ENCODE results near the gene KCNK3.

The KCNK3 gene

DNA sequence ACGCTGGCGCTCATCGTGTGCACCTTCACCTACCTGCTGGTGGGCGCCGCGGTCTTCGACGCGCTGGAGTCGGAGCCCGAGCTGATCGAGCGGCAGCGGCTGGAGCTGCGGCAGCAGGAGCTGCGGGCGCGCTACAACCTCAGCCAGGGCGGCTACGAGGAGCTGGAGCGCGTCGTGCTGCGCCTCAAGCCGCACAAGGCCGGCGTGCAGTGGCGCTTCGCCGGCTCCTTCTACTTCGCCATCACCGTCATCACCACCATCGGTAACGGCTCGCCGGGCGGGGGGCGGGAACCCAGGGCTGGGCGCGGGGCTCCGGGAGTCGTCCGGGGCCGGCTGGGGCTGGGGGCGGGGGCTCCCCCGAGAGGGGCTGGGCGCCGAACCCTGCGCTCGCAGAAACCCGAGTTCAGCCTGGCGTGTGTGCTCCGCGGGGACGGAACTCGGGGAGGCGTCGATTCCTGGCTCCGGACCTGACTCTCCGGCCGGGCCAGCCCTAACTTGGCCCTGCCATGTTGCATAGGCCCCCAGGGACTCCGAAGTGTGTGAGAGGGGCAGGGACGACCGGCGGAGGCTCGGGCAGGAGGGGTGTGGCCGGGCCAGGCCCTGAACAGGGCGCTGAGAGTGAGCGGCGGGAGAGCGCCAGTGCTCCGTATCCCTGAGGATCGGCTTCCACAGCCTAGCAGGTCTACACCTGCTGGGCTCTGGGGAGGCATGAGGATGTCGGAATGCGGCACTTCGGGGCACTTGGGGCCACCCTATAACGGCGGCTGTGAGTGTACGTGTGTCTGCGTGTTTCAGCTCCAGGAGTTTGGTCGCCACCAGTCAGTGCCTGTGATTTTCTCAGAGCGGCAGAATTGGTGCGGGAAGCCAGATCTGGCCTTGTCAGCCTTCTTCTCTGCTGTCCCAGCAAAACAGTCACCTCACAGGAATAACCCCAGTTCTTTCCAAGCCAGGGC lies 651 bp downstream of the KCNK3 start:
- Mint-ChIP-seq H3K27ac (no peak overlapping the region), H3K9me3 (ENCODE audit: low read depth) (no peaks in the 10 kb centered on the region), H3K4me1 (ENCODE audit: low read depth) (peaks cover 2% of the 10 kb centered on the region), H3K4me3 (no peak overlapping the region), H3K27me3 (peaks cover 49% of the 10 kb centered on the region), H3K36me3 (no peaks in the 10 kb centered on the region)

- H3K36me3 Mint-ChIP-seq, result no peaks in the 10 kb centered on the region
- no peak overlapping the region for H3K4me3 Mint-ChIP-seq
- H3K4me1 Mint-ChIP-seq (ENCODE audit: low read depth), result peaks cover 2% of the 10 kb centered on the region
- no peaks in the 10 kb centered on the region for H3K9me3 Mint-ChIP-seq (ENCODE audit: low read depth)
- H3K27ac Mint-ChIP-seq, result no peak overlapping the region
- H3K27me3 Mint-ChIP-seq, result peaks cover 49% of the 10 kb centered on the region
Observed at GRCh38 chr2:26694001-26694400, 1.5 kb downstream of the KCNK3 start.

DNA sequence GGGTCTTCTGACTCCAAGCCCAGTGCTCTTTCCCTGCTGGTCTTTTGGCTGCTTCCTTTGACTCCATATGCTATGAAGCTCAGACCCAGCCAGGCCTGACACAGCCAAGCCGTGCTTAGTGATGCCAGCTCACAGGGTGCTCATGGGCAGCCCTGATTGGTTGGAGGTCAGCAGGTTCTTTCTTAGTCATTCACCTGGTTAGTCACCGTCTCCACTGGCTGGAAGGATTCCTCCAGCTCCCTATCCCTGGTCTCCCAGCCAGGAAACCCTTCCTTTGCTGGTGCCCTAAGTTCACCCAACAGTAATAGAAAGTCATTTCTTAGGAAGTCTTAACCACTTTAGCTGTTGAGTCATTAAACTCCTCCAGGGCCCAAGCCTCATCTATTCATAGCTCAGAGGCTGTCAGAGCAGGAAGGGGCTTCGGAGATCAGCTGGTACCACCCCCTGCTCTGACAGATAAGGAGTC lies 3.9 kb downstream of the KCNK3 start:
- Mint-ChIP-seq H3K9me3 (ENCODE audit: low read depth) (no peaks in the 10 kb centered on the region), H3K4me1 (ENCODE audit: low read depth) (peaks cover 2% of the 10 kb centered on the region), H3K36me3 (no peaks in the 10 kb centered on the region), H3K27me3 (peaks cover 47% of the 10 kb centered on the region), H3K27ac (no peak overlapping the region), H3K4me3 (no peak overlapping the region)

DNA sequence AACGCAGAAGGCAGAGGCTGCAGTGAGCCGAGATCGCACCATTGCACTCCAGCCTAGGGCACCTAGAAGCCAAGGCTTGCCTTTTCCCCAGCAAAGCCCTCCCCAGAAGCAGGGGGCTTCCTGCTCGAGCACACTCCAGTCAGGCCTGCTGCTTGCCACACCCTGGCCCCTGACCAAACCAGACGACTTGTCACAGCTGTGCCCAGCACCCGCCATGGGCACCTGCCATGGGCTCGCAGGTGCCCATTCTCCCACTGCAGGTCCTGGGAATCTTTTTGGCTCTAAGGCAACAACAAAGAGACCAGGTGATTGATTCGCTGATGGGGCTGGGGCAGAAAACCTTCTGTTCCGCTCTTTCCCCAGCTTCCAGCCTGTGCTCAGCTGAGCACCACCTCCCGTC lies 4.9 kb downstream of the KCNK3 start:
- H3K4me1 Mint-ChIP-seq (ENCODE audit: low read depth), result no peaks in the 10 kb centered on the region
- H3K4me3 Mint-ChIP-seq, result no peak overlapping the region
- H3K9me3 Mint-ChIP-seq (ENCODE audit: low read depth), result no peaks in the 10 kb centered on the region
- H3K27me3 Mint-ChIP-seq, result peaks cover 44% of the 10 kb centered on the region
- no peak overlapping the region for H3K27ac Mint-ChIP-seq
- H3K36me3 Mint-ChIP-seq, result no peaks in the 10 kb centered on the region

GRCh38 chr2:26699295-26699694 lies 6.8 kb downstream of the KCNK3 start:
- Mint-ChIP-seq H3K27me3 (peaks cover 36% of the 10 kb centered on the region), H3K4me1 (ENCODE audit: low read depth) (no peaks in the 10 kb centered on the region), H3K4me3 (no peak overlapping the region), H3K9me3 (ENCODE audit: low read depth) (no peaks in the 10 kb centered on the region), H3K27ac (no peak overlapping the region), H3K36me3 (no peaks in the 10 kb centered on the region)

DNA sequence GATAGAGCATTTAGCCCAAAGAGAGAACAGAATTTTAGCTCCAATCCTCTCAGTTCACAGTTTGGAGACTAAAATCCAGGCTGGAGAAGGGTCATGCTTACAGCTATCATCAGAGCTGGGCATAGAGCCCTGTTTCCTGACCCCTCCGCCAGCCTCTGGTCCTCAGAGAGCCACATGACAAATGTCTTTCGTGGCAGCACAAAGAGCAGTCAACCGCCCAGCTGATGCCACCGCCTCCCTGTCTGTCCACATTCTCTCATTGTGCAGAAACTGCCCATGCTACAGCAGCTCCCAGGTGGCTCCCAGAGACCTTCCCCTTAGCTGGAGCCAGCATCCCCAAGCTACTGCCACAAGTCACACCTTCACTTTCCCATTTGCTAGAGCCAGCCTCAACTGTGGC lies 7.6 kb downstream of the KCNK3 start:
- Mint-ChIP-seq H3K27me3 (peaks cover 31% of the 10 kb centered on the region), H3K9me3 (ENCODE audit: low read depth) (no peaks in the 10 kb centered on the region)

DNA sequence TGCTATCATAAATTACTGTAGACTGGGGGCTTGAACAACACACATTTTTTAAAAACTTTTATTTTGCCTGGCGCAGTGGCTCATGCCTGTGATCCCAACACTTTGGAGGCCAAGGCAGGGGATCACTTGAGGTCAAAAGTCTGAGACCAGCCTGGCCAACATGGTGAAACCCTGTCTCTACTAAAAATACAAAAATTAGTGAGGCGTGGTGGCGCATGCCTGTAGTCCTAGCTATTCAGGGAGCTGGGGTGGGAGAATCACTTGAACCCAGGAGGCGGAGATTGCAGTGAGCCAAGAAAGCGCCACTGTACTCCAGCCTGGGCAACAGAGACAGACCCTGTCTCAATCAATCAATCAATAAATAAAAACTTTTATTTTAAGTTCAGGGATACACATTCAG lies 9.1 kb downstream of the KCNK3 start:
- Mint-ChIP-seq H3K9me3 (ENCODE audit: low read depth) (no peaks in the 10 kb centered on the region), H3K36me3 (no peaks in the 10 kb centered on the region), H3K4me3 (no peak overlapping the region), H3K27me3 (peaks cover 17% of the 10 kb centered on the region), H3K27ac (no peak overlapping the region), H3K4me1 (ENCODE audit: low read depth) (no peaks in the 10 kb centered on the region)

More for the DNA sequence above, 7.6 kb downstream of the KCNK3 start:
- Mint-ChIP-seq H3K4me1 (ENCODE audit: low read depth) (no peaks in the 10 kb centered on the region), H3K27ac (no peak overlapping the region), H3K36me3 (no peaks in the 10 kb centered on the region), H3K4me3 (no peak overlapping the region)

GRCh38 chr2:26702025-26702424 lies 9.5 kb downstream of the KCNK3 start:
- Mint-ChIP-seq H3K36me3 (no peaks in the 10 kb centered on the region), H3K4me3 (no peak overlapping the region), H3K27me3 (peaks cover 14% of the 10 kb centered on the region), H3K4me1 (ENCODE audit: low read depth) (no peaks in the 10 kb centered on the region), H3K9me3 (ENCODE audit: low read depth) (no peaks in the 10 kb centered on the region), H3K27ac (no peak overlapping the region)

DNA sequence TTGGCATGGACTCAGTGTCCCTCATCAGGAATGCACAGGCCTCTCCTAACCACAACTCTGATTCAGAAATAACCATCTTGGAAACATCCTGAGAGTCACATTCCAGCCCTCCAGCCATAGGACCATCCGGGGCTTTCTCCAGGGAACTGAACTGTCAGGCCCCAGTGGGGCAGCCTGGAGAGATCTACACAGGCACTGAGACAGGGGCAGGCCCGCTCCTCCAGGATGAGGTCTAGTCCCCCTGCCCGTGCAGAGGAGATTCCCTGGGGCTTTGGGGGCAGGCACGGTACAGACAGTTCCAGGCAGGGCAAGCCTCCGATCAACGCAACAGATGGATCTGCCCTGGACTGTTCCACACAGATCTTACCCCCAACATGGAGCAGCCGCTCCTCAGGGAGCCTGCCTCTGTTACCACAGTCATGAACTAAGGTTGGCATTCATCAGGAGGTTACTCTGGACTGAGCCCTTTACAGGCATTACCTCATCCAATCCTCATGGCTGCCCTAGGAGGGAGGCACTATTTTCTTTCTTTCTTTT lies 12.0 kb downstream of the KCNK3 start:
- Mint-ChIP-seq H3K27me3 (peaks cover 6% of the 10 kb centered on the region), H3K36me3 (no peaks in the 10 kb centered on the region), H3K27ac (no peak overlapping the region), H3K4me1 (ENCODE audit: low read depth) (no peaks in the 10 kb centered on the region), H3K4me3 (no peak overlapping the region), H3K9me3 (ENCODE audit: low read depth) (no peaks in the 10 kb centered on the region)

GRCh38 chr2:26705126-26705525 lies 12.6 kb downstream of the KCNK3 start:
- peaks cover 6% of the 10 kb centered on the region for H3K27me3 Mint-ChIP-seq
- no peaks in the 10 kb centered on the region for H3K4me1 Mint-ChIP-seq (ENCODE audit: low read depth)
- no peaks in the 10 kb centered on the region for H3K9me3 Mint-ChIP-seq (ENCODE audit: low read depth)
- H3K27ac Mint-ChIP-seq, result no peak overlapping the region
- H3K4me3 Mint-ChIP-seq, result no peak overlapping the region
- no peaks in the 10 kb centered on the region for H3K36me3 Mint-ChIP-seq

DNA sequence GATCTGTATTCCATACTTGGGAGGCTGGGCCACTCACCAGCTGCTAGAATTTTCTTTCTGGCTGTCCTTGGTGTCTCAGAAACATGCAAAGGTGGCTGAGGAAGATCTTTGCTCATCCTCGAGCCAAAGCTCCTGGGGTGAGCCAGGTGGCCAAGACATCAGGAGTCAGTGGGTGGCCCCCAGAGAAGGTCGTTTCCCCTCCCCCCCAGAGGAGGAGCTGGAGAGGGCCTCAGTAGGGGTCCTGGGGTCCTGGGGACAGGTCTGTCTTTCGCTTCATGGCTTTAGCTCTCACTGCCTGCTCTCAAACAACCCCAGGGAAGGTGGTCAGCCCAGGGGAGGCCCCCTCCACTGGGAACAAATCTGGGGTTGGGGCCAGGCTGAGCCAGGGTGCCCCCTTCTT lies 13.6 kb downstream of the KCNK3 start:
- Mint-ChIP-seq H3K27me3 (no peaks in the 10 kb centered on the region), H3K9me3 (ENCODE audit: low read depth) (no peaks in the 10 kb centered on the region), H3K4me1 (ENCODE audit: low read depth) (no peaks in the 10 kb centered on the region), H3K27ac (no peak overlapping the region), H3K4me3 (no peak overlapping the region), H3K36me3 (no peaks in the 10 kb centered on the region)

DNA sequence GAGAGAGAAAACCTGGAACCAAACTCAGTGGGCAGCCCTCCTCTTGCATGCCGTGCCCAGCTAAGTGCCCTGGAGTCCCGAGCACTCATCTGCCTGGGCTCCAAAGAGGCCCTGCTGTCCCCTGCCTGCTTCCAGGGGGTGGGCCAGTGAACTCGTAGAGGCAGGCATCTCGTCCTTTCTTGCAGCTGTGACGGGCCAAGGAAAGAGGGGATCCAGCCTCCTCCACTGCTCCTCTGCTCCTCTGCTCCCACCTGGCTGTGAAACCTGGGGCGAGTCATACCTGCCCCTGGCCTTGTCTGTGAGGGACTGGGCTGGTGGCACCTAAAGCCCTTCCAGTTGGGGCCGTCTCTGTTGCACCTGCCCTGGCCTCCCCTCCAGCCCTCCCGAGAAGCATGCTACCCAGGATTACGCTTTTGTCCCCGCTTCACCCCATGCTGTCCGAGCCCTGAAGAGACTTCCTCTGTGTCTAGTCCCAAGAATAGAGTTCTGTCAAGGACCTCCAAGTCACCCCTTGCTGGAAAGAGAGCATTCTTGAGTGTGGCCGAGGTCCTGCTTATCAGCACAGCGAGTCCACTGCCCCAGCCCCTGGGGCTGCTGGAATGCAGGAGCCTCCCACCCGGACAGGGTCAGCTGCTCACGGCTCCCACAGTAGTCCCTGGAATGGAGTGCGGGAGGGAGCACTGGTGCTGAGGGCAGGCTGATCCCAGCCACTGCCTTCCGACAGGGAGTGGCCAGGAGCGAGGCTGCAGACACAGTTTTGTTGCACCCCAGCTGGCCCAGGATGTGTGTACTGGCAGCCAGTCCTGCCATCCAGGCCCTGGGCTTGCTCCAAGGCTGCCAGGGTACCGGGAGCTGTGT lies 14.3 kb downstream of the KCNK3 start:
- Mint-ChIP-seq H3K27me3 (no peaks in the 10 kb centered on the region), H3K36me3 (no peaks in the 10 kb centered on the region), H3K9me3 (ENCODE audit: low read depth) (no peaks in the 10 kb centered on the region), H3K27ac (no peak overlapping the region), H3K4me1 (ENCODE audit: low read depth) (no peaks in the 10 kb centered on the region), H3K4me3 (no peak overlapping the region)

DNA sequence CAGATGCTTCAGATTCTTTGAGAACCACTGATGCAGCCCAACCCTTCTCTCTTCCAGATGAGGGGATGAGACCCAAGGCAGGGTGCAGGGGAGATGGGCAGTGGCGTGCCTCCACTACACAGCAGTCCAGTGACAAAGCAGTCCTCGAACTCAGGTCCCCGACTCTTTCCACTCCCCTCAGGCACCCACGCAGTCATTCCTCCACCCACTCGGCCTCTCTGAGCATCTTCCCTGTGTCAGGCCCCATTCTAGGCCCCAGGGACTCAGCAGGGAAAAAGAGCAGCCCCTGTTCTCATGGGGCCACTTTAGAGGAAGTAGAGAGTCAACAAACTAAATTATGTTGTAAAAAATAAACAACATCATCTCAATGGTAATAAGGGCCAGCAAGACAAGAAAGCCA lies 15.2 kb downstream of the KCNK3 start:
- H3K27ac Mint-ChIP-seq, result no peak overlapping the region

DNA sequence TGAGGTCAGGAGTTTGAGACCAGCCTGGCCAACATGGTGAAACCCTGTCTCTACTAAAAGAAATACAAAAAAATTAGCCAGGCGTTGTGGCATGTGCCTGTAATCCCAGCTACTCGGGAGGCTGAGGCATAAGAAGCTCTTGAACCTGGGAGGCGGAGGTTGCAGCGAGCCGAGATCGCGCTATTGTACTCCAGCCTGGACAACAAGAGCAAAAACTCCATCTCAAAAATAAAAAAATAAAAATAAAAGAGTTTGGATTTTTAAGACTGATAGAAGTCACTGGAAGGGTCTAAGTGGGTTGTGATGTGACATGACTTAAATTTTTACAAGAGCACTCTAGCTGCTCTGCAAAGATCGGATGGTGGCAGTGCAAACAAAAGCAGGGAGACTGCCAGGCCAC lies 15.9 kb downstream of the KCNK3 start:
- no peaks in the 10 kb centered on the region for H3K36me3 Mint-ChIP-seq
- no peaks in the 10 kb centered on the region for H3K4me1 Mint-ChIP-seq (ENCODE audit: low read depth)
- no peak overlapping the region for H3K4me3 Mint-ChIP-seq
- no peak overlapping the region for H3K27ac Mint-ChIP-seq
- H3K27me3 Mint-ChIP-seq, result no peaks in the 10 kb centered on the region
- no peaks in the 10 kb centered on the region for H3K9me3 Mint-ChIP-seq (ENCODE audit: low read depth)

More for the DNA sequence above, 15.2 kb downstream of the KCNK3 start:
- no peak overlapping the region for H3K4me3 Mint-ChIP-seq
- H3K27me3 Mint-ChIP-seq, result no peaks in the 10 kb centered on the region
- H3K9me3 Mint-ChIP-seq (ENCODE audit: low read depth), result no peaks in the 10 kb centered on the region
- H3K4me1 Mint-ChIP-seq (ENCODE audit: low read depth), result no peaks in the 10 kb centered on the region
- no peaks in the 10 kb centered on the region for H3K36me3 Mint-ChIP-seq
